Liver (tissue), 3 donors: Measurements from ENCODE around the gene LPCAT1.

ENCODE experiments used
- FOXA1 ChIP-seq: IDR thresholded peaks from 2 replicates; pipeline ENCODE4 v1.6.1; 2016; ENCODE audit warnings: antibody characterized with exemption
- RAD21 ChIP-seq, 2 donors: IDR thresholded peaks; 2 replicates each; pipeline ENCODE4 v1.6.1; 2016; ENCODE audit warnings: antibody characterized with exemption in 2 of 2, mild to moderate bottlenecking in 2 of 2
- TAF1 ChIP-seq: conservative IDR thresholded peaks from 2 replicates; pipeline ENCODE4 v1.6.1; 2016; ENCODE audit warnings: antibody characterized with exemption, mild to moderate bottlenecking
- TF ChIP-seq, protein P1 (sequence below): IDR thresholded peaks from 2 replicates; pipeline ENCODE4 v1.6.1; 2016; ENCODE audit warnings: antibody characterized with exemption
- TF ChIP-seq, protein P2 (sequence below): fragments of 150-350 bp; IDR thresholded peaks from 2 replicates; pipeline ENCODE4 v1.5.1; 2017; ENCODE audit warnings: improper control_type of control experiment, low read depth, low read length; ENCODE audit not compliant: missing input control
- TF ChIP-seq, protein P3 (sequence below): IDR thresholded peaks from 2 replicates; pipeline ENCODE4 v1.6.1; 2016; ENCODE audit warnings: antibody characterized with exemption, mild to moderate bottlenecking
- TF ChIP-seq, protein P4 (sequence below): IDR thresholded peaks from 2 replicates; pipeline ENCODE4 v1.6.1; 2016; ENCODE audit warnings: antibody characterized with exemption
- donor health status: healthy.
- donor health status: healthy.

DNA sequence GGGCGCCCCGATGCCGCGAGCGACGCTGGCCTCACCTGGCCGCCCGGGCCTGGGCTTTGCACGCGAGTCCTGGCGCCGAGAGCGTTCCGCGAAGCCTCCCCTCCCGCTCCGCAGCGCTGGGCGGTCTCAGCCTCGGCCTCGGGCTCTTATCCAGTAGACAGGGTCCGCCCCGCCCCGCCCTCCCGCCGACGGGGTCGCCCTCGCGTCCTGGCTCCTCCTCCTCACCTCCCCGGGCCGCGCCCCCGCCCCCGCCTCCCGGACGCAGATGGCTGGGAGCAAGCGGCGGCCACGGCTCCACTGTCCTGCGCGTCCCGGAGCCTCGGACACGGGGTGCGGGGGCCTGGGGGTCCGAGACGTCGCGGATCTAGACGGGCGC is 78.5 kb downstream of the LPCAT1 start, which contains the start of gene SLC6A3:
- TF ChIP-seq, protein P1, sequence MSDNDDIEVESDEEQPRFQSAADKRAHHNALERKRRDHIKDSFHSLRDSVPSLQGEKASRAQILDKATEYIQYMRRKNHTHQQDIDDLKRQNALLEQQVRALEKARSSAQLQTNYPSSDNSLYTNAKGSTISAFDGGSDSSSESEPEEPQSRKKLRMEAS: no peak
- TF ChIP-seq, protein P2, sequence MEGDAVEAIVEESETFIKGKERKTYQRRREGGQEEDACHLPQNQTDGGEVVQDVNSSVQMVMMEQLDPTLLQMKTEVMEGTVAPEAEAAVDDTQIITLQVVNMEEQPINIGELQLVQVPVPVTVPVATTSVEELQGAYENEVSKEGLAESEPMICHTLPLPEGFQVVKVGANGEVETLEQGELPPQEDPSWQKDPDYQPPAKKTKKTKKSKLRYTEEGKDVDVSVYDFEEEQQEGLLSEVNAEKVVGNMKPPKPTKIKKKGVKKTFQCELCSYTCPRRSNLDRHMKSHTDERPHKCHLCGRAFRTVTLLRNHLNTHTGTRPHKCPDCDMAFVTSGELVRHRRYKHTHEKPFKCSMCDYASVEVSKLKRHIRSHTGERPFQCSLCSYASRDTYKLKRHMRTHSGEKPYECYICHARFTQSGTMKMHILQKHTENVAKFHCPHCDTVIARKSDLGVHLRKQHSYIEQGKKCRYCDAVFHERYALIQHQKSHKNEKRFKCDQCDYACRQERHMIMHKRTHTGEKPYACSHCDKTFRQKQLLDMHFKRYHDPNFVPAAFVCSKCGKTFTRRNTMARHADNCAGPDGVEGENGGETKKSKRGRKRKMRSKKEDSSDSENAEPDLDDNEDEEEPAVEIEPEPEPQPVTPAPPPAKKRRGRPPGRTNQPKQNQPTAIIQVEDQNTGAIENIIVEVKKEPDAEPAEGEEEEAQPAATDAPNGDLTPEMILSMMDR: no peak
- TF ChIP-seq TAF1: no peak
- no peak for TF ChIP-seq FOXA1
- no peak for TF ChIP-seq RAD21 (IDR thresholded peaks at IDR 0.05)
- TF ChIP-seq, protein P3, sequence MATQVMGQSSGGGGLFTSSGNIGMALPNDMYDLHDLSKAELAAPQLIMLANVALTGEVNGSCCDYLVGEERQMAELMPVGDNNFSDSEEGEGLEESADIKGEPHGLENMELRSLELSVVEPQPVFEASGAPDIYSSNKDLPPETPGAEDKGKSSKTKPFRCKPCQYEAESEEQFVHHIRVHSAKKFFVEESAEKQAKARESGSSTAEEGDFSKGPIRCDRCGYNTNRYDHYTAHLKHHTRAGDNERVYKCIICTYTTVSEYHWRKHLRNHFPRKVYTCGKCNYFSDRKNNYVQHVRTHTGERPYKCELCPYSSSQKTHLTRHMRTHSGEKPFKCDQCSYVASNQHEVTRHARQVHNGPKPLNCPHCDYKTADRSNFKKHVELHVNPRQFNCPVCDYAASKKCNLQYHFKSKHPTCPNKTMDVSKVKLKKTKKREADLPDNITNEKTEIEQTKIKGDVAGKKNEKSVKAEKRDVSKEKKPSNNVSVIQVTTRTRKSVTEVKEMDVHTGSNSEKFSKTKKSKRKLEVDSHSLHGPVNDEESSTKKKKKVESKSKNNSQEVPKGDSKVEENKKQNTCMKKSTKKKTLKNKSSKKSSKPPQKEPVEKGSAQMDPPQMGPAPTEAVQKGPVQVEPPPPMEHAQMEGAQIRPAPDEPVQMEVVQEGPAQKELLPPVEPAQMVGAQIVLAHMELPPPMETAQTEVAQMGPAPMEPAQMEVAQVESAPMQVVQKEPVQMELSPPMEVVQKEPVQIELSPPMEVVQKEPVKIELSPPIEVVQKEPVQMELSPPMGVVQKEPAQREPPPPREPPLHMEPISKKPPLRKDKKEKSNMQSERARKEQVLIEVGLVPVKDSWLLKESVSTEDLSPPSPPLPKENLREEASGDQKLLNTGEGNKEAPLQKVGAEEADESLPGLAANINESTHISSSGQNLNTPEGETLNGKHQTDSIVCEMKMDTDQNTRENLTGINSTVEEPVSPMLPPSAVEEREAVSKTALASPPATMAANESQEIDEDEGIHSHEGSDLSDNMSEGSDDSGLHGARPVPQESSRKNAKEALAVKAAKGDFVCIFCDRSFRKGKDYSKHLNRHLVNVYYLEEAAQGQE: no peak
- TF ChIP-seq, protein P4, sequence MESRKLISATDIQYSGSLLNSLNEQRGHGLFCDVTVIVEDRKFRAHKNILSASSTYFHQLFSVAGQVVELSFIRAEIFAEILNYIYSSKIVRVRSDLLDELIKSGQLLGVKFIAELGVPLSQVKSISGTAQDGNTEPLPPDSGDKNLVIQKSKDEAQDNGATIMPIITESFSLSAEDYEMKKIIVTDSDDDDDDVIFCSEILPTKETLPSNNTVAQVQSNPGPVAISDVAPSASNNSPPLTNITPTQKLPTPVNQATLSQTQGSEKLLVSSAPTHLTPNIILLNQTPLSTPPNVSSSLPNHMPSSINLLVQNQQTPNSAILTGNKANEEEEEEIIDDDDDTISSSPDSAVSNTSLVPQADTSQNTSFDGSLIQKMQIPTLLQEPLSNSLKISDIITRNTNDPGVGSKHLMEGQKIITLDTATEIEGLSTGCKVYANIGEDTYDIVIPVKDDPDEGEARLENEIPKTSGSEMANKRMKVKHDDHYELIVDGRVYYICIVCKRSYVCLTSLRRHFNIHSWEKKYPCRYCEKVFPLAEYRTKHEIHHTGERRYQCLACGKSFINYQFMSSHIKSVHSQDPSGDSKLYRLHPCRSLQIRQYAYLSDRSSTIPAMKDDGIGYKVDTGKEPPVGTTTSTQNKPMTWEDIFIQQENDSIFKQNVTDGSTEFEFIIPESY: no peak
